Breast epithelium (tissue), 4 donors: ENCODE data around the gene MKKS. TPM values are rescaled to one million over a fixed set of nuclear protein-coding genes. Genes with fewer than 3 reads are reported as not detected.

ENCODE experiments used
- DNase-seq, 2 donors: peaks; one replicate each; pipeline ENCODE4 v3.0.0-alpha.2; 2019; ENCODE audit warnings: low spot score in 2 of 2
- H3K27ac ChIP-seq, 2 donors: fragments of 200-600 bp; sonication (generic) in 1 of 2; one replicate each; pipeline ENCODE4 v1.5.1; 2016 to 2019; ENCODE audit warnings: mild to moderate bottlenecking in 1 of 2
- H3K27me3 ChIP-seq, 2 donors: fragments of 200-600 bp; sonication (generic) in 1 of 2; one replicate each; pipeline versions ENCODE4 v1.5.1 to v1.6.0; 2017 to 2019; ENCODE audit warnings: control low read depth in 1 of 2, mild to moderate bottlenecking in 1 of 2
- H3K36me3 ChIP-seq: fragments of 200-600 bp; one replicate; pipeline ENCODE4 v1.5.1; 2019
- H3K4me1 ChIP-seq, 2 donors: fragments of 200-600 bp; sonication (generic); one replicate each; pipeline ENCODE4 v1.5.1; 2016 to 2019; ENCODE audit warnings: control low read depth in 1 of 2
- H3K4me3 ChIP-seq, 3 donors: fragments of 200-600 bp; sonication (generic); 1 replicate in 2 of 3; 2 replicates in 1 of 3; pipeline ENCODE4 v1.5.1; 2016 to 2019; ENCODE audit warnings: mild to moderate bottlenecking in 3 of 3, moderate library complexity in 2 of 3
- H3K9me3 ChIP-seq, 2 donors: fragments of 200-600 bp; sonication (generic) in 1 of 2; one replicate each; pipeline ENCODE4 v1.5.1; 2016 to 2019; ENCODE audit warnings: control low read depth in 1 of 2
- CTCF ChIP-seq, 3 donors: fragments of 450-650 bp; IDR thresholded peaks; one replicate each; pipeline ENCODE4 v1.5.1; 2016 to 2017; ENCODE audit warnings: antibody characterized with exemption in 3 of 3, mild to moderate bottlenecking in 3 of 3, moderate library complexity in 3 of 3
- POLR2A ChIP-seq: fragments of 450-650 bp; IDR thresholded peaks from one replicate; pipeline ENCODE4 v1.6.1; 2016; ENCODE audit warnings: antibody characterized with exemption, mild to moderate bottlenecking, moderate library complexity
- POLR2AphosphoS5 ChIP-seq, 3 donors: sonication (generic); formaldehyde crosslinking; IDR thresholded peaks; one replicate each; pipeline ENCODE4 v1.6.1; 2017; ENCODE audit warnings: antibody characterized with exemption in 3 of 3
- intact Hi-C: fragments of 100-400 bp; cut with DNase I; formaldehyde crosslinking; loops from one replicate; pipeline ENCODE4 v1.15.1; 2023; ENCODE audit warnings: low total_unique reads
- total RNA-seq, 3 donors: library from RNA; depleted of rRNA; stranded (reverse); fragments of >200 nt; gene quantifications; one replicate each; pipeline ENCODE4 v1.1.0, GENCODE V29; 2016

MKKS gene
- total RNA-seq, 3 donors from 2014 or later: 12.8 to 14.9 (median 14.7) TPM

GRCh38 chr20:10376270-10377075 lies 57.5 kb downstream of the MKKS start:
- Histone ChIP-seq H3K27ac (no peak overlapping the region), H3K9me3 (no peaks in the 10 kb centered on the region), H3K4me3 (no peak overlapping the region), H3K27me3 (no peaks in the 10 kb centered on the region), H3K4me1 (no peaks in the 10 kb centered on the region), H3K36me3 (no peaks in the 10 kb centered on the region)
- DNase-seq: no peak
- TF ChIP-seq POLR2AphosphoS5 (IDR thresholded peaks at IDR 0.05) (no peak), CTCF (IDR thresholded peaks at IDR 0.05) (no peak), POLR2A (no peak)
- intact Hi-C loops: no loop called here

- Histone ChIP-seq H3K4me3 (no peak overlapping the region), H3K4me1 (no peaks in the 10 kb centered on the region), H3K27ac (no peak overlapping the region), H3K27me3 (no peaks in the 10 kb centered on the region), H3K9me3 (no peaks in the 10 kb centered on the region), H3K36me3 (no peaks in the 10 kb centered on the region)
- no peak for DNase-seq
- TF ChIP-seq POLR2A (no peak), CTCF (IDR thresholded peaks at IDR 0.05) (no peak), POLR2AphosphoS5 (IDR thresholded peaks at IDR 0.05) (no peak)
- intact Hi-C loops: no loop called here
Observed at GRCh38 chr20:10375191-10375590, 58.8 kb downstream of the MKKS start.

- no peak for TF ChIP-seq POLR2AphosphoS5 (IDR thresholded peaks at IDR 0.05)
- no peak for TF ChIP-seq CTCF (IDR thresholded peaks at IDR 0.05)
- no peak for TF ChIP-seq POLR2A
- H3K4me1 ChIP-seq: no peaks in the 10 kb centered on the region
- H3K27ac ChIP-seq: no peak overlapping the region
- no peaks in the 10 kb centered on the region for H3K27me3 ChIP-seq
- no peaks in the 10 kb centered on the region for H3K36me3 ChIP-seq
- no peaks in the 10 kb centered on the region for H3K9me3 ChIP-seq
- no peak for DNase-seq
- no peak overlapping the region for H3K4me3 ChIP-seq
- intact Hi-C loops: no loop called here
Observed at GRCh38 chr20:10374036-10374435, 60.0 kb downstream of the MKKS start.

GRCh38 chr20:10371467-10371866 lies 62.6 kb downstream of the MKKS start:
- intact Hi-C loops: no loop called here
- H3K36me3 ChIP-seq: no peaks in the 10 kb centered on the region
- no peak overlapping the region for H3K4me3 ChIP-seq
- H3K9me3 ChIP-seq: no peaks in the 10 kb centered on the region
- no peak overlapping the region for H3K27ac ChIP-seq
- H3K4me1 ChIP-seq: no peaks in the 10 kb centered on the region
- no peaks in the 10 kb centered on the region for H3K27me3 ChIP-seq
- DNase-seq: no peak
- TF ChIP-seq POLR2A (no peak), POLR2AphosphoS5 (IDR thresholded peaks at IDR 0.05) (no peak), CTCF (IDR thresholded peaks at IDR 0.05) (no peak)

- no peak for TF ChIP-seq POLR2AphosphoS5 (IDR thresholded peaks at IDR 0.05)
- no peak for TF ChIP-seq POLR2A
- no peak for DNase-seq
- no peak overlapping the region for H3K4me3 ChIP-seq
- no peaks in the 10 kb centered on the region for H3K9me3 ChIP-seq
- H3K27ac ChIP-seq: no peak overlapping the region
- no peaks in the 10 kb centered on the region for H3K36me3 ChIP-seq
- H3K27me3 ChIP-seq: no peaks in the 10 kb centered on the region
- H3K4me1 ChIP-seq: no peaks in the 10 kb centered on the region
- intact Hi-C loops: no loop called here
Observed at GRCh38 chr20:10370091-10370887, 63.7 kb downstream of the MKKS start.
